ENCODE data around the gene NAA16.

- TF ChIP-seq CTCF (IDR thresholded peaks at IDR 0.05; ENCODE audit: poor library complexity) (no peak), EZH2phosphoT487 (IDR thresholded peaks at IDR 0.05; ENCODE audit: low read depth, severe bottlenecking, unreplicated experiment) (no peak), EZH2 (IDR thresholded peaks at IDR 0.05; ENCODE audit: borderline replicate concordance) (no peak)
These were observed 50.4 kb downstream of the NAA16 start for GRCh38 chr13:41361491-41361890.
